GM21447 (cell line): ENCODE data around the gene CDH5.

ENCODE experiments used
- ATAC-seq: cut with Tn5 transposase; IDR thresholded peaks from one replicate; pipeline ENCODE4 v1.9.1; 2021; ENCODE audit not compliant: unreplicated experiment

CDH5 gene

GRCh38 chr16:66354034-66354909 lies 12.2 kb upstream of the CDH5 start:
- ATAC-seq: no peak

DNA sequence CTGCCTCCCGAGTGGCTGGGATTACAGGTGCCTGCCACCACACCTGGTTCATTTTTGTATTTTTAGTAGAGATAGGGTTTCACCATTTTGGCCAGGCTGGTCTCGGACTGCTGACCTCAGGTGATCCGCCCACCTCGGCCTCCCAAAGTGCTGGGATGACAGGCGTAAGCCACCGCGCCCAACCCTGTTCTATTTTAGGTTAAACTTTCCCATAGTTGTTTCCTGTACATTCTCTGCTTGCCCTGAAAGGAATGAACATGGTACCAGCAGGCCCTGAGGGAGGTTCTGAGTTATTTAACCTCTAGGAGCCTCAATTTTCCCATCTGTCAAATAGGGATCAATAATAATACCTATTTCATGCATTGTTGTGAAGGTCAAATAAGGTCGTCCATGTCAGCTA lies 11.0 kb upstream of the CDH5 start:
- ATAC-seq: no peak

DNA sequence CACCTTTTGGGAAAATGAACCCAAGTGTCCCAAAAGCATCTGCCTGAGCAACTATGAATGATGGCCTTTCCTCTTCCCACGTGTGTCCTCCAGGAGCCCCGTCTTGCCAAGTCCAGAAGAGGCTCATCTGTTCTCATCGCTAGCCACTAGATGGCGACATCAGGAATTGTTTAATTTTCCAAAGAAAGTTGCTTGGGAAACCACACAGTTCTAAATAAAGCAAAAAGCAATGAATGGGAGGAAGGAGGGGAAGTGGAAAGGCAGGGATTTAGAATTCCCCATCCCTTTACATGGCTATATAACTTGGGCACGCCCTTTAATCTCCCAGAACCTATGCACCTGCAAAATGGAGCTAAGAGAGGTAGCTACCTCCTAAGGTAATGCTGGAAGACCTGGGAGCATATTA lies 9.0 kb upstream of the CDH5 start:
- ATAC-seq: no peak

DNA sequence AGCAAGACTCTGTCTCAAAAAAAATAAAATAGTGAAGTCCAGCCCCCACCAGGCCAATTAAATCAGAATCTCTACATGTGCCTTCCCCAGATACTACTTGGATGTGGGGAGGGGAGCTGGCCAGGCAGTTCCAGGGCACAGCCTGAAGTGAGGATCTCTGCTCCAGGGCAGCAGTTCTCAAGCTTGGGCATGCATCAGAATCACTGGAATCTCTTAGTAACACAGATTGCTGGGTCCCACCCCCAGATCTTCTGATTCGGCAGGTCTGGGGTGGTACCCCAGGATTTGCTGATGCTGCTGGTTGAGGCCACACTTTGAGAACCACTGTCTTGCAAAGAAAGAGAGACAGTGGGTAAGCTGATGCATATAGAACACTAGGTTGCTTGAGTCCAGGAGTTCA lies 8.3 kb upstream of the CDH5 start:
- ATAC-seq: no peak

- ATAC-seq: no peak
Measured at GRCh38 chr16:66359012-66359411, 7.5 kb upstream of the CDH5 start.

DNA sequence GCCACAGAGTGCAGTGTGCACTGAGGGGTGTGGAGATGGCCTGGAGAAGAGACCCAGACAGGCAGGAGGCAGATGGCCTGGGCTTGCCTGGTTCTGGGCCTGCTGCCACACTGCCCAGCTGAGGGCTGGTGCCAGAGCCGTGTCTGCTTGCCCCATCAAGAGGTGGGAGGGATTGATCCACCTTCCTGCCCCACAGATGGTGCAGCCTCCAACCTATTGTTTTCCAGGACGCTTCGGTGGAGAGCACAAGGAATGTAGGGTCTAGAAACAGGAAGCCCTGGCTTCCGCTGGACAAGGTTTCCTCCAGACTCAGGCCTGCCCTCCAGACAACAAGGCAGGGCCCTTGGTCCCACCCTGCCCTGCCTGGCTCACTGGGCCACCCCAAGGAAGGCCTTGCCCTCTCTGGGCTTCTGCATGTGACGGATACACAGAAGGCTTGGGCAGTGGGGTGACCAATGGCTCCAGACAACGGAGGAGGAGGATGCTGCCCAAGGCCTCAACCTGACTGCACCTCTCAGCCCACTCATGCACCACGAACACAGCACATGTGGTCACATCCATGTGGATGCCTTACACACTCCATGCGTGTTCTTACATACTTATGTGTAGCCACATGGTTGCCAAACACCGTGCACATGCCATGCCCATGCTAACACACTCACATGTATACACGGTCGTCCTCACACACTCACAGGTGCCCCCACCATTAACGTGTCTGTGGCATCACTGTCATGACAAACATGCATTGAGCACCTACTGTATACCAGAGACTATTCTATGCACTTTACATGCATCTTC lies 6.5 kb upstream of the CDH5 start:
- no peak for ATAC-seq

DNA sequence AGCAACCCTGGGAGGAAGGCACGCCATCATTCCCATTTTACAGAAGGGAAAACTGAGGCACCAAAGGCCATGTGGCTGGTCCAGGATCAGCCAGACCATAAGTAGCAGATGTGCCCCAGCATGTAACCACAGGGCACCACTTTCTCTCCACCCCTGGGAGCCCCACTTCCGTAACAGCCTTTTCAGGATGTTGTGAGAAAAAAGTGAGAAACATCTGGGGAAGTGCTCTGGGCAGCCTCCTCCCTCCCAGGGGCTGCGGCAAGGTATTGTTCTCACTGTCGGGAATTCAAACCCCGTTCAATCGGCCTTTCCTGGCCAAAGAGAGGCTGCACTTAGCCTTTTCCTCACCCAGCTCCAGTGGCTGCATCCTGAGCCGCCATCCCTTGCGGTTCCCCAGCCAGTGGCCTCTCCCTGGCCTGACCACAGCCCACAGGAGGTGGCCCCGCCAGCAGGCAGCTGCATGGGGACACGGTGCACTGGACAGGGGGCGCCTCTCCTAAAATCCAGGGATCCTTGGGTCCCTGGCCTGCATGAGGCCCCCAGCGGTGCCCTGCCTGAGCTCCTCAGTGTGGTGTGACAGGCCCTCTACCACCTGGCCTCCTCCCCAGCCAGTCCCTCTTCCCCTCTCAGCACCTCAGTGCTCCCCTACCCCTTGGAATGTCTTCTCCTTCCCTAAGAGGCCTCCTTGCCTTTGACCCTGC lies 5.7 kb upstream of the CDH5 start:
- ATAC-seq: no peak

DNA sequence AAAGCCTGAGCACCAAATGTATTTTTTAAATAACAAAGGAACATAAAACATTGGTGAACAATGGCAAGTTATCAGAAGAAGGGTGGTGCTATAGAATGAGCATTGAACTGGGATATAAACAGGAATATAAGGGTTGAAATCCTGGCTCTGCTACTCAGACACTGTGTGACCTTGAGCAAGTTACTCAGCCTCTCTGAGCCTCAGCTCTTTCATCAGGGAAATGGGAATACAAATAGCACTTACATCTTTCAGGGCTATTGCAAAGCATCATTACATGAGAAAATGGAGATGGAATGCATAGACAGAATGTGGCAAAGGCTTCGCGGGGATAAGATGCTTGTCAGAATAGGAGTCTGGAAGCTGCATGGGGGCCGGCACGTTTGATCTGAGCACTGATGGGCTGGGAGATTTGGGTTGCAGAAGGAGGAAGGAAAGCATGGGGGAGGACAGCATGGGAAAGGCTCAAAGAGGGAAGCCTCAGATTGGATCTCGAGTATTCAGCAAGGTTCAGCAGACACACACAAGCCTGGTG lies 4.8 kb upstream of the CDH5 start:
- no peak for ATAC-seq

GRCh38 chr16:66363211-66363777 lies 3.2 kb upstream of the CDH5 start:
- ATAC-seq: no peak

GRCh38 chr16:66364117-66364958 lies 2.2 kb upstream of the CDH5 start:
- no peak for ATAC-seq

GRCh38 chr16:66364959-66365306 lies 1.6 kb upstream of the CDH5 start:
- no peak for ATAC-seq

- ATAC-seq: no peak
Measured at GRCh38 chr16:66365651-66366050, 840 bp upstream of the CDH5 start.

GRCh38 chr16:66367968-66368891 lies 1.7 kb downstream of the CDH5 start:
- ATAC-seq: no peak

- ATAC-seq: no peak
Measured at GRCh38 chr16:66369055-66369592, 2.6 kb downstream of the CDH5 start.

DNA sequence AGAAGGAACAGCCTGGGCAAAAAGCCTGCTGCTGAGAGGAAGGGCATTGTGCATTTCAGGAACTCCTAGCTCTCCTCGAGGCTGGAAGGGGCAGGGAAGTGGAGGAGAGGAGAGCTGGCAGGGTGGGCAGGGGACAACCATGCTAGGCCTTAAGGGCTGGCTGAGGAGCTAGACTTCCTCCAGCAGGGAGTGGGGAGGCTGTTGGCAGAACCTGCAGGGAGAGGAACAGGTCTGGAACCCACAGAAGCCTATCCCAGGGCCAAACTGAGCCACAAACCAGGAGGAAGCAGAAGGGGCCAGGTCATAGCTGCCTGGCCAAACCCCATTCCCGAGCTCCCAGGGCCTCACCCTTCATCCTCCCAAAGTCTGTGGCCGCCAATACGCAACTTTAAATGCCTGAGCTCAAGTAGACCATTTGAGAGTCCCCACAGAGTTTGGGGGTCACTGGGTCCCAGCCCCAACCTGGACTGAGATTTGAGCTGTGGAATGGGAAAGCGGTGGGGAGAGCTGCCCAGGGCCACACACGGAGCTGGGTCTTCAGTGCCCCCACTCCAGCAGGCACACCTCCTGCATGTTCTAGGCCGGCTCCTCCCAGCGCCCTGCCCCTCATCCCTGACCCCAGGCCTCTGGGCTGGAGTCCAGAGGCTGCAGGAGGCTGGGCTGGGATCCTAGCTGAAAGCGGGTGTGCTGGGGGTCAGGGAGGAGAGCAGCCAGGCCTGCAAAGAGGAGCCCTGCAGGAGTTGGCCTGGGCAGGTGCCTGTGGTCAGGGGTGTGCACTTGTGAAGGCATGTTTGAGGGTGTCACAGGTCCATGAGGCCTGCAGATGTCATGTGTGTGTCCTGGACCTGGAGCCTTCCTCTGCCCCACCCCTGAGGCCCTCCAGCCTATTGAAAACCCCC lies 4.5 kb downstream of the CDH5 start:
- ATAC-seq: no peak

DNA sequence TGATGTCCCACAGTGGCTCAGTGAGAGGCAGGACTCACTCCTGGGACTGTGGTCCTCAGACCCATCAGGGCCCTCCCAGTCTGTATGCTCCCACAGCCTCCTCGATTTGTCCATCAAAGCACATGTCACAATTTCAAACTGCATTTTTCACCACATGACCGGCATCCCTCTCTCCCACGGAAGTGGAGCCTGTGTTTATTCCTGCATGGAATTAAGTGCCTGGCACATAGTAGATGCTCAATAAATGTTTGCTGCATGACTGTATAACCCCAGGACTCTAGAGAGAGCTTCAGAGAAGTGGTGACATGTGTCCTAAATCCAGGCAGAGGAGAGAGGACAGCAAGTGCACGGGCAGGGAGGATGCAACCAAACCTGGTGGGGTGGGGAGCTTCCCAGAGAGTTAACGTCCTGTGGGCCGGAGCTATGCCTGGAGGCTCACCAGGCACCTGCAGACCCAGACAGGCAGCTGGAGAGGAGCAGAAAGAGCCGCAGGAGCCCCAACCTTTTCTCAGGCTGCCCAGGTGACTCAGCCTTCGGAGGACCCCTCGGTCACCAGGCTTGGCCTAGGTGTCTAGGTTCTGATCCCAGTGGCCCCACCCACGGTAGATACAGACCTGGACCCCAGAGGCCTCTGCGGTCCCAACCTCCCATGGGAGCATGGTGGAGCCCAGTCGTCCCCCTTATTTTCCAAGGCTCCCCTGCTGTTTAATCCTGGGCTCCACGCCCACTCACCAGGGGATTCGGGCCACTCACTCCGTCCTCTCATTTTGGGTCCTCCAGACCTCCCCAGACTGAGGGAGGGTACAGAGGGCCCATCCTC lies 5.8 kb downstream of the CDH5 start:
- no peak for ATAC-seq

DNA sequence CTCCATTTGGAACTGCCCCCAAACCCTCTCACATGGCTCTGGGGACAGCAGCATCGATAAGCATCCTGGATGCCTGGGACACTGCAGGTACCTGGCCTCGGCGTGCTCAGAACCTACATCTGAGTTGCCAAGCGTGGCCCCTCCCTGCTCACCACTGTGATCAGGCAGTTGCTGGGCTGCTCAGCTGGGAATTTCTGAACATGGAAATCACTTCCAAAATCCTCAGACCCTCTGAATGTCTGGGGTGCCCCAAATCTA lies 6.3 kb downstream of the CDH5 start:
- no peak for ATAC-seq
